NCI-H2171 (cell line): ENCODE results near the gene DZANK1.
"Not testable (repeated sequence)": the region's sequence is repeated elsewhere in the genome, so short reads cannot be mapped to it uniquely, and the experiment has no call there.

ENCODE experiments used
- DNase-seq: peaks from one replicate; lab custom pipeline; 2025; lab: John Stamatoyannopoulos, UW

Gene DZANK1

DNA sequence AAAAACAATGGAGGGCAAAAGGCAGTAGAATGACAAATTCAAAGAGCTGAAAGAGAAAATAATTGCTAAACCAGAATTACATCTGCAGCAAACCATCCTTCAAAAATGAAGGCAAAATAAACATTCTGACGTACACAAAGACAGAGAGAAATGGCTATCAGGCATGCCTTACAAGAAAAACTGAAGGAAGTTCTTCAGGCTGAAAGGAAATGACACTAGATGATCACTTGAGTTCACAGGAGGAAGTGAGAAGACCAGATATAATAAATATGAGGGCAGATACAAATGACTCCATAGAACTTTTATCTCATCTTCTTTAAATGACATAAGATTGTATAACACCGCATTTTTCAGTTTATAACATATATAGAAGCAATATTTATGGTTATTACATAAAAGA lies 30.0 kb downstream of the DZANK1 start:
- no peak for DNase-seq

DNA sequence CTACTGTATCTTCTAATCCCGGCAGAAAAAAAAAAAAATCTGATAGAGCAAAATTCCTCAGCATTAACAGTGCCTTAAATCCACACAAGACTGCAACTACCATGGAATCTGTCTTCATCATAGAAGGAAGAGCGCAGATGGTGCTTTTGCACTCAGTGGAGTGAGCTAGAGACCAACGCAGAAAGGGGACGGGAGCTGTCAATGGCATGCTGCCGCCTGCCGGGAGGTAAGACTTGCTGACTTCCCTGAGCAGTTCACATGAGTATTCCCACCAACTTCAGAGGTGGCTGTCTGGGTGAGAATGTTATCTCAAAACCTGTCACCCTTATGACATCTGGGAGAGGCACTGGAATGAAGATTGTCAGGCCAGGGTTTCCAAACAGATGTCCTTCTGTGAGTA lies 35.6 kb downstream of the DZANK1 start:
- DNase-seq: no peak

DNA sequence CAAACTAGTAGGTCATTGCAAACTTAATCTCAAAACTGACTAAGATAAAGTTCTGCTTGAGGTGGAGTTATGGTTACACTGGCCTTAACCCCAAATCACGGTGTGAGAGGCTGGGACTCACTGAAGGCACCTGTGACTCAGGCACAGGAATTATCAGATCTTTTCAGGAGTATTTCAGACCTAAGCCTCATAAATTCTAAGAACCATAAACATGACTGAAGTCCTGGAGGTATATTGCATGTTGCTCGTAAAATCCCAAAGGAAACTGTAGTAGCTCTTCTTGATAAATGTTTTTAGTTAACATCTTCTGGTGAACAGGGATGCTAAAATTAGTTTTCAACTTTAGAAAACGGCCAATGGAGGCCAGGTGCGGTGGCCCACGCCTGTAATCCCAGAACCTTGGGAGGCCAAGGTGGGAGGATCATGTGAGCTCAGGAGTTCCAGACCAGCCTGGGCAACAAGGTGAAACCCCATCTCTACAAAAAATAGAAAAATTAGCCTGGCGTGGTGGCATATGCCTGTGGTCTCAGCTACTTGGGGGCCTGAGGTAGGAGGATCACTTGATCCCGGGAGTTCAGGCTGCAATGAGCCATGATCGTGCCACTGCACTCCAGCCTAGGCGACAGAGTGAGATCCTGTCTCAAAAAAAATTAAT lies 36.5 kb downstream of the DZANK1 start:
- no peak for DNase-seq

DNA sequence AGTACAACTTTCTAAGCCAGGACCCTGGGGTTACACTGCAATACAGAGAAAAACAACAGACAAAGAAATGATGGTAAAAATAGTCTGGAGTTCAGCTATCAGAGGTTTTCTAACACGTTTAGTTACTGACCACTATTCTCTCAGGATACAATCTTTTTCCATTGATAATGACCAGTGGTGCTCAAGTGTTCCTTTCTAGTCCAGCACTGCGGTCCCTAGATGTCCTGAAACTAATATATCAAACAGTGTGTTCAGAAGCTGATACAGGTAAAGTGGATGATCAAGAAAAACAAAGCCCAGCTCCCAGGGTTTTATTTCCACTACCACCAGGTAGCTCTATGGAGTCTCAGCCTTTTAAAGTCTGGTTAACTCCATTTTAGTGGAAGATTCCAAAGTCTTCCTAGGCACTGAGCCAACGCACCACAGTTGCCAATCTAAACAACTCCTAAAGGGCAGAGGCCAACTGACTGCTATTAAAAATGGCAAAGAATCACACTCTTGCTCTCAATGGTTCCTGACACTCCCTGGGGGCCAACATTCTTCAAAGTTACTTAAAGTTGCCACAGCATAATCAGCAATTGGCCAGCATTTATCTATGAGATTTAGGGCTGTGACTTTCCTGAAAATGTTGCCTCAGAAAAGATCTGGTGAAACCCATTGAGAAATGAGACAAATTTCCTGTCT lies 38.2 kb downstream of the DZANK1 start:
- DNase-seq: no peak

DNA sequence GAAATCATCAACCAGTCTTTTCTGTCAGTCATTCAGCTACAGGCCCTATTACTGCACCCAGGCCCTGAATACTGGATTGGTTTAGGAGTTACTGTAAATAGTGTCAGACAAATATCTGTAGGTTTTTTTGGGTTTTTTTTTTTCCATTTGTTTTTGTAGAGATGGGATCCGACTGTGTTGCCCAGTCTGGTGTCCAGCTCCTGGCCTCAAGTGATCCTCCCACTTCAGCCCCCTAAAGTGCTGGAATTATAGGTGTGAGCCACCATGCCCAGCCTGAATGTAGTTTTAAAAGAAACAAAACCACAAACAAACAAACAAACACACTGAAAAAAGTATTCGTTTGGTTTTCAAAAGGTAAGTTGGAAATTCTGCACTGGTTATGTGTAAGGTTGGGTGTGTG lies 39.6 kb downstream of the DZANK1 start:
- DNase-seq: no peak

DNA sequence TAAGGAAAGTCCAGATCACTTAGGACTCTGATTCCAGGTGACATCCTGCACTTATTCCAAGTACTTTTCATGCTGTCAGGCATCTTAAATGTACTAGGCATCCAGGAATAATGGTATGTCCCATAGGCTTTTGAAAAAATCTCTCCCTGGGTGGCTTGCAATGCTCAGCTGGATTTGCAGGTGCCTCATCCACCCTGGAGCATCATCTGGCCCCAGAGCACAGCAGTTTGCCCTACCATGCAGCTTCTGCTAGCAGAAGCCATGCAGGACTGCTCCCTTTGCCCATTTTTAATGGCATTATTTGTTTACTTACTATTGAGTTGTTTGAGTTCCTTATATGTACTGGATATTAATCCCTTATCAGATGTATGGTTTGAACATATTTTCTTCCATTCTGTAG lies 45.2 kb downstream of the DZANK1 start:
- no peak for DNase-seq

DNA sequence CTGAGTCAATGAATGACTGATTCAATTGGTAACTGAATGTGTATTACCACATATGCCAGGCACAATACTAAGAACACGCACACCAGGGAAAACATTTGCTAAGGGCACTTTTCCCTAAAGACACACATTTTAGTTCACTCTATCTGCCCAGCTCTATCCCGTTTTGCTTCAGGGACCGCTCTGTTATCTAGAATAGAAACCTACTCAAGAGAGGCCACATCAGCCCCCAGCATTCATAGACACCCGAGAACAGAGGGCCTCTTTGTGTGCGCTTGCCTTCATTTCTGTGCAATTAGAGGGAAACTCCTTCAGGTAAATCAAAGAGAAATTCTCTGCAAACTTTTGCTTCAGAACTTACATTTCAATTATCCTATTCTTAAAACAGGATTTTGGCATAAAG lies 50.3 kb downstream of the DZANK1 start:
- no peak for DNase-seq

DNA sequence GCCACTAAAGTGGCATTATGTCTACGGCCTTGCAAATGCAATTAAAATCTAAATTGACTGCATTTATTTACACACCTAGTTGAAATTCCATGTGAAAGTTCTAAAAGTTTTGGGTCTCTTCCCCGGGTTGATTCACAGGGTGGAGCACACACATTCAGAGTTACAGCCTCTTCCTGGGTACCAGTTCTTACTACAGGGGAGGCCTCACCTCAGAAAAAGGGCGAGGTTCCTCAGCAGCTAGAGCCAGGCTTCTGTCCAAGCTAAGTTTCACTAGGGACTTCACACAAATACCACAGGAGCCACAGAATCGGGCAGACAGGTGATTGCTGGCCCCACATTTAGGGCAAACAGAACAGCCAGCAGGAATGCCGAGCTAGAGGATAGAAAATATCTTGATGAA lies 52.7 kb downstream of the DZANK1 start:
- no peak for DNase-seq

DNA sequence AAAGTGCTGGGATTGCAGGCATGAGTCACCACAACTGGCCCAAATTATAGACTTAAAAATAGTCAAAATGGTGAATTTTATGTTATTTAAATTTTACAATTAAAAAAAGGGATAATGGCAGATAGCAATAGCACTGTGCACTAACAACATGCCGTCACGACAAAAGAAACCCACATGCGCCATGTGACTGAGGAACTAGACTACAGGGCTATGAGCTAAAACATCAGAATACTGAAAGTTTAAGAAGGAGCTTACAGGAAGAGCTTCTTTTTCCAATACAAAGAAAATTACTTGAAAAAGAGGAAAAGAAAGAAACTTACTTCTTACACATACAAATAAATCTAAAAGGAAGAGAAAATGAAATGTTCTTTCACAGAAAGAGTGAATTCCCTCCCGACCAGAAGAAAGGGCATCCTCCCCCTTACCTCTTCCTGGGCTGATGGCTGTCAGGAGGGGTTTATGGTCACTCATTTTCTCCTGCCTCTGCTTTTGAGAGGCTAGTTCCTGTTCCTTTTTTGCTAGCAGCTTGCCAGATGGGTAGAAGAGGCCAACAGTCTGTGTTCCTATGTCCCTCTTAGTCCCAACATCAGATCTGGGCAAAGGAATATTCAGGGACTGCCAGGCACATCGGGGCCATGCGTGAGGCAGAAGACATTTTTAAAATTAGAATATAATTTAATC lies 54.5 kb downstream of the DZANK1 start:
- no peak for DNase-seq

DNA sequence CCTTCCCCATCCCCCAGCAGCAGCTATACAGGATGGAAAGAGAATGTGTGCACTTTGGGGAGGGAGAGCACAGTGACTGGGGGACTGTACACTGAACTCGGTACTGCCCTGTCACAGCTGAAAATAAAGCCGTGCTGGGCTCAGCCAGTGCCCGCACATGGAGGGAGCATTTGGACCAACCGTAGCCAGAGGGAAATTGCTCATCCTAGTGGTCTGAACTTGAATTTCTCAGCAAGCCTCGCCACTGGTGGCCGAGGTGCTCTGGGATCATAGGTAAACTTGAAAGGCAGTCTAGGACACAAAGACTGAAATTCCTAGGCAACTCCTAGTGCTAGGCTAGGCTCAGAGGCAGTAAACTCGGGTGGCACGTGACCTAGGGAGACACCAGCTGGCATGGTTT lies 61.0 kb downstream of the DZANK1 start:
- no peak for DNase-seq

DNA sequence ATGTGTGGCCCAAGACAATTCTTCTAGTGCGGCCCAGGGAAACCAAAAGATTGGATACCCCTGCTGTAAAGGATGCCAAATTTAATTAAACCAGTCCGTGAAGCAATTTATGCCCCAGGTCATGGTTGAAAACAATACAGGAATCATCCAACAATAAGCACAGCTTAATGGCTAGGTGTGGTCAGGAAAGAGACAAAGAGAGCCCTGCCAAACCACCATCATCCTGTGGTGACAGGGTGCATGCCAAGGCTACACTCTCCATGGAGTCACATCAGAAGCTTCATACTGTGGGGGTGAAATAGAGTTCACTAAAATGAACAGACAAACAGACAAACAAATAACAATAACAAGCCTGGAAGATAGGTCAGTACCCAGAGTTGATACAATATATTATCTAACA lies 62.7 kb downstream of the DZANK1 start:
- no peak for DNase-seq

DNA sequence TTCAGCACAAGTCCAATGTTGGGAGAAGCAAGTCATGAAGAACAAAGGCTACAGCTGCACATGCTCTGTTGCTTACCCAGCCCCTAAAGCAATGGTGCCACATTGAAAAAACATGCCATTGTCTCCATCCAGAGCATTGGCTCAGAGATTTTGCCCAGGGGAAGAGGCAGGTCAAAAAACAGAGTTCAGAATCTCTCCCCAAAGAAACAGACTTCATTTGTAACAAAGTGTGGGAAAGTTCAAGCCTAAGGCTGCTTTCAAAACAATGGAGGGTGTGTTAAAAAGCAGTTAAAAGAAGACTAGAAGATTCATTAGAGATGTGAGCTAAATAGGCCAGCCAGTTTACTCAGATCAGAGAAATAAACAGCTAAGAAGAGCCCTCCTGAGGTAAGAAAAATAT lies 63.6 kb downstream of the DZANK1 start:
- no peak for DNase-seq

DNA sequence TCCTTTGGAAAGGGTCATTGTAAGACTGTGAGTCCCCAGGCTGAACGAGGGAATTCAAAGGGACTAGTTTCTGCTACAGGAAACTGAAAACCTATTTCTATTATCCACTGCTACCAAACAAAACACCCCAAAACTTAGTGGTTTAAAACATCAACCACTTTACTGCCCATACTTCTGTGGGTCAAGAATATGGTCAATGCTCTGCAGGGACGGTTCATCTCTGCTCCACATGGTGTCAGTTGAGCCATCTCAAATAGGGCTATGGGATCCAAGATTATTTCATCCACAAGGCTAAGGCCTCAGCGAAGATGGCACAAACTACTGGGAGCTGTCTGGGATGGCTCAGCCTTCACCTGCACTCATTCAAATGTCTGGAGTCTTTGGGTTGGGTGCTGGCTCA lies 65.5 kb downstream of the DZANK1 start:
- no peak for DNase-seq

DNA sequence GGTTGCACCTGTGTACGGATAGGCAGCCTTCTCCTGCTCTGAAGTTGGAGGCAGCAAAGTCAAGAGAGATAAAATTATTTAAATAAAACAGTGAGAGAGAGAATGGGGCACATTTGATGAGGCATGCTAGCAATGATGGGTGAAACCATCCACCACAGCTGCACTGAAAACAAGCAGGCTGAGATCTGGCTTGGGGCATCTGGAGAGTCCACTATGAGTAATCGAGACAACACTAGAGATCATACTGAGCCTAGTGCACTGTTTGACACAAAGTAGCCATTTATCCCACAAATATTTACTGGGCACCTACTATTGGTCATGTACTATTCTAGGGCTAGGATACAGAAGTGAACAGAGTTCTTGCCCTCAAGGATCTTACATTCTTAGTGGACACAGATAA lies 66.4 kb downstream of the DZANK1 start:
- DNase-seq: no peak

DNA sequence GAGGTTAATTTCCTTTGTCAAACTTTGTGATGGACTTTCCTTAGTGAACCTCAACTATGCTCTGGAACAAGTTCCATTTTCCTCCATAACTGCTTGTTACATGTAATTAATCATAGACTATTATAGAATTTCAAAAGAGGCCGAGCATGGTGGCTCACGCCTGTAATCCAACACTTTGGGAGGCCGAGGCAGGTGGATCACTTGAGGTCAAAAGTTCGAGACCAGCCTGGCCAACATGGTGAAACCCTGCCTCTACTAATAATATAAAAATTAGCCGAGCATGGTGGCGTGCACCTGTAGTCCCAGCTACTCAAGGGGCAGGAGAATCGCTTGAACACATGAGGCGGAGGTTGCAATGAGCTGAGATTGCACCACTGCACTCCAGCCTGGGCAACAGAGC lies 68.1 kb downstream of the DZANK1 start:
- not testable (repeated sequence) for DNase-seq

DNA sequence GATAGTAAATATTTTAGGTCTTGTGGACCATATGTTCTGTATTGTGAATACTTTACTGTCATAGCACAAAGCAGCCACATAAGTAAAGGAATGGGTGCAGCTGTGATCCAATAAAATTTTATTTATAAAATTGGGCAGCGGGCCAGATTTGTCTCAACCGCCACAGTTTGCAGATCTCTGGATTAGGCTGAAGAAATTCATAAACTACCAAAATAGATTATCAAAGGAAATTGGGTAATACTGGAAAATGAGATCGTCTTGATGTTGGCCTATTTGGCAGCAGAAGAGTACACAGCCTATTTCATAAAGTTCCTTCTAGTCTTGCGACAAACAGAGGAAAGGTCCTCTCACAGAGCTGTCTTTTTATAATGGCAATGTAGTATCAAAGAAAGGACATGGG lies 69.8 kb downstream of the DZANK1 start:
- no peak for DNase-seq

DNA sequence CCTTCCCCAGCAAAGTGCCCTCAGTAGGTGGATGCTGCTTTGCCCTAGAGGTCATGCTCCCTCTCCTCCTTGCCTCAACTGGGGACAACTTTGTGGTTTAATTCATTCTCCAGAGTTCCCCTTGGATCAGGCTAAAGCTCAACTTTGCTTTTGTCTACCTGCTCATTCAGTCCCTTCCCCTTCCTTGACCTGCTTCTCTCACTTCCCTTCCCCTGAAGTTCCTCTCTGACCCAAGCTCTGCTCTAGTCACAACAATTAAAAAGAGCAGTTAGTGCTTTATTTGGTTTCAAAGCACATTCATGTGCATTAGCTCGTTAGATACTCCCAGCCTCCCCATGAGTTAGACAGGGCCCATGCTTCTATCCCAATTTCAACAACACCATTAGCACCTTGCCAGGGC lies 71.3 kb downstream of the DZANK1 start:
- DNase-seq: no peak

DNA sequence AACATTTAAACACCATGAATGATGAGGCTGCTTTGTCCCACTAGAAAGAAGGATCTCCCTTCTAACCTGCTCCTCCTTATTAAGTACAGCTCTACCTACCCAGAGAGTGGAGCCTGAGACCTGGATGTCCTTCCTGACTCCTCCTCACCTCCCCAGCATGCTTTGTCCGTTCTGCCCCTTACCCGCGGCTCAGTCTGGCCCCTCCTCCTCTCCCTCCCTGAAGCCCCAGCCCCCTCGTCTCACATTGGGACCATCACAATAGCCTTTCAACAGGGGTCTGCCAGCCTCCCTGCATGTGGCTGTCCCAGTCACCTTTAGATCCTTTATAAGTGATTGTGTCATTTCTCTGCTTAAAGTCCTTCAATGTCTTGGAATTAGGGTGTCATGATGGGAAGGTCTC lies 72.5 kb downstream of the DZANK1 start:
- DNase-seq: no peak

DNA sequence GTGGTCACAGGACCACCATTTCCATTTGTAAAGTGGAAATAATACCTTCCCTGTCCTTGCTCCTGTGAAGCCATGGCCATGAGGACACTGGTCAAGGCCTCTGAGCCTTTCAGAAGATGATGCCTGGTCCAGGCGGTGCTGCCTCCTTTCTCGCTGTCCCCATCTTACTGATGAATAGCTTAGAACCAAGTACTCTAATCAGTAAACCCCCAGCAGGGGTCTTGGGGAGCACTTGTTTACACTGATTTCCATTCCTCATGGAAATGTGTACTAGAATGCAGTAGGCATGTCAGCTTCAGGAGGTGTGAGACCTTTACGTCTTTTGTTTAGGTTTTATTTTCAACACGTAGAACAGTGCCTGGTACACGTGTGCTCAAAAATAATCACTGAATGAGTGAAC lies 75.1 kb downstream of the DZANK1 start:
- DNase-seq: no peak

DNA sequence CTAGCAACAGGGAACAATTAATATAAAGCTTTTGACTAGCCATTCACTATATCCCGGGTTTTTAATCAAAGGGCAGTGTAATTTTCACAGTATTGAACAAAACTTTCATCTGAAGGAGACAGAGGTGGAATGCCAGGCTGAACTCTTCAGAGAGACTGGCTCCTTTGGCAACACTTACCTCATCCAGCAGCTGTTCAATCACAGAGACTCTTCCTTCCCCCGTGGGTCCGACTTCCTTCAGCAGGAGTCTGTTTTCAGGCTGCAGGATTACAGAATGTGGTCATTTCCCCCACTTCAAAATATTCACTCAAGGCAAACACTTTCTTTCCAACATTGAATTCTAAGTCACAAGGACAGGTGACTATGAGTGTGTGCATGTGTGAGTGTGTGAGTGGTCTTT lies 76.6 kb downstream of the DZANK1 start:
- DNase-seq: no peak

DNA sequence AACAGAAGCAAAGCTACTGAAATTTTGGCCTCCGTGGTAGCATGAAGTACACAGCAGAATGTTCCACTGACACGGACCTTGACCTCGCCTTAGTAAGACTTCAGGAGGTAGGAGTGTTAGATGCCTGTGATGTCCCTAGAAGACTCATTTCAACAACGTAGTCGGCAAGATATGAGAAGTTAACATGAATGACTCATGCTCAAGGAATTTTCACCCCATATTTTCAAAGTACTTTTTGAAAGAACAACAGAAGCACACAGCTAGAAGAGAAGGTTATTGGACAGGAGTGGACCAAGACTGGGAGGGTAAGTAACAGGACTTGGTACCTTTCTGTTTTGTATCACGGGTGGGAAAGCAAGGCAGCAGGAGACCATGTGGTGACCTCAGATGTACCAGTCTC lies 78.0 kb downstream of the DZANK1 start:
- no peak for DNase-seq

DNA sequence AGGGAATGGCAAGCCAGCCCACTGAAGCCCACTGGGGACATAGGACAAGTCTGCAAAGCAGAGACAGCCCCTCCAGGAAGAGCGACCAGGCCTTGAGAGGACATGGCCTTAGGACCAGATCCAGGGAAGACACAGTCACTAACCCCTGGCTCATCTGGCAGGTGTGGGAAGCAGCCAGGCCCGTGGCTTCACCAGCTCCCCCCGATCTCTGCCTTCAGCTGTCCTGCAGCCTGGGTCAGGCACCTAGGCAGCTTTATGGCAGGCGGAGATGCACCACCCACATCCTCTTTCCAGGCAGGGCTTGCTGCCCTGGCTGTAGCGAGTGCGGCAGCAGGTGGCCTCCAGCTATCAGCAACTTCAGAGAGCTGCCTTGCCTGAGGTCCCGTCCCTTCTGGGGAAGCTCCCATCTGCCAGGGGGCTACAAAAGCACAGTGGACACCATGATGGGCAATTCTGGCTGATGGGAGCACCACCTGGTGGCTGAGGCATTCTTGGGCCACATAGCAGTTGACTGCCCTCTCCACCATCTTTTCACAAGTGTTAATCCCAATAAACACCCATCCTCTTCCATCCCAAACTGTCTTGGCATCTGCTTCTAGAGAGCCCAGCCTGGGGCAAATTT lies 85.8 kb downstream of the DZANK1 start:
- DNase-seq: no peak

DNA sequence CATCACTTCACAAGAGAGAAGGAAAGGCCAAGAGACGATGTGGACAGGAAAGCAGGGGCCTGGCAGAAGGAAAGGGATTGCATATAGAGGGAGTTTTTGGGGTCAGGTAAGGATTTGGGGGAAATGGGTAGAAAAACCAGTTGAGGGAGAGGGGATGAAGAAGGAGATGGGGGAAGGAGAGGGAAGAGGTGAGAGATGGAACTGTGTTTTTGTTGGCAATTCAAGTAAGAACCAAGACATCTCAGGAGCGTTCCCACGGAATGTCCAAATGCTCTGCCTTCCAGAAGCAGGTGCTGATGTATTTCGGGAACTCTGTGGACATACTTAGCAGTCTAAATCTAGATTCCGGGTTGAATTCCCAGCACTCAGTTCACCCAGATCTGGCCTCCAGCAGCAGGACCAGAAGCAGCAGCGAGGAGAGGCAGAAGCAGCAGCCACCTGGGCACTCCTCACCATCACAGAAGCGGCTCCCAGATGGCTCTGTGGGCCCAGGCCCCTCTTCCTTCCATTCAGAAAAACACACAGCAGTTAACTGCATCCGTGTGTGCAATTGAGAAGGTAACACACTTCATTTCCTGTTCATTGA lies 88.8 kb downstream of the DZANK1 start:
- DNase-seq: no peak
